HG03175 (cell line): Measurements from ENCODE around the gene FAM149A.

Experiments
- ATAC-seq: cut with Tn5 transposase; IDR thresholded peaks from one replicate; pipeline ENCODE4 v1.9.1; 2021; ENCODE audit warnings: mild to moderate bottlenecking, moderate library complexity; ENCODE audit not compliant: unreplicated experiment

FAM149A gene

DNA sequence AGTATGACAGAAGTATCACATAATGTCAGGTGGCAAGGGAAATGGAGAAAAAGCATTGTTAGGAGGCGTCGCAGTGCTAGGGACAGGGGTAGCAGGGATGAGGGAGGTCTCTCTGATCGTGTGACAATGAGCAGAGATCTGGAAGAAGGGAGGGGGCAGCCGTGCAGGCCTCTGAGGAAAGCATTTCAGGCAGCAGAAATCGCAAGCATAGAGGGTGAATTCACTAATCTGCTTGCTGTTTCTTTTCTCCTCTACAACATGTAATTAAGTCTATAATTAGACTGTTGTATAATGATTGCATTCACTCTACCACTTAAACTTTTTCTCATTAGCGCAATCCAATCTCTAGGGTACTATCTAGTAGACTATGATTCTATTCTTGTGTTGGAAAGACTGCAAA lies 96.0 kb downstream of the FAM149A start:
- ATAC-seq = no peak

DNA sequence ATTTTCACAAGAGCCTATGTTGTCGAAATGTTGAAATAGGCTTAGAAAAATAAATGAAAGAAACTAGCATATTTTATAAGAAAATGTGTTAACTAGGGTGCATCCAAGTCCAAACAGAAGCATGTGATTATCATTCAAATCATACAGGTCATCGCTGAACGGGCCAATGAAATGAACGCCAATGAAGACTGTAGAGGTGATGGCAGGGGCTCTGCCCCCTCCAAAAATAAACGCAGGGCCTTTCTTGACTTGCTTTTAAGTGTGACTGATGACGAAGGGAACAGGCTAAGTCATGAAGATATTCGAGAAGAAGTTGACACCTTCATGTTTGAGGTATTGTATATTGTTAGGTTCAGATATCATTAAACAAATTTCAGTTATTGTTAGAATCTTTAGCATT lies 96.5 kb downstream of the FAM149A start:
- ATAC-seq = no peak

- peak; percentile 99 for ATAC-seq
Measured at GRCh38 chr4:186201535-186202230, 97.2 kb downstream of the FAM149A start.

DNA sequence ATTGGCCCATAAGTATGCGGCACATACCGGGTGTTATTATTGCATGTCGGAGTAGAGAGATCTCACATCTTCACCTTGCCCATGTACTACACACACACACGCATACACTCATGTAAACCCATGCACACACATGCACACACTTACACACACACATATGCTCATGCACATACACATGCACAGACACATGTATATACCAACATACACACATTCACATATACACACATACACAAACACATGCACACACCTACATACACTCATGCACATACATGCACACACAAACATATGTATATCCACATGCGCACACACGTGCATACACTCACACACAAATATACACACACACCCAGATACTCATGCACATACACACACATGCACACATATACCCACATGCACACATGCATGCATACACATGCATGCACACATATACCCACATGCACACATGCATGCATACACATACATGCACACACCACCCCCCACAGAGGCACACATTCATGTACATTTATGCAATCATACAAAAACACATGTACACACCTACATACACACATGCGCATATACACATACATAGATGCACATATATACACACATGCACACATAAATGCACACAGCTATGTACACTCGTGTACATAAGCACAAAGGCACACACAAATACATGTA lies 98.1 kb downstream of the FAM149A start:
- ATAC-seq = no peak

DNA sequence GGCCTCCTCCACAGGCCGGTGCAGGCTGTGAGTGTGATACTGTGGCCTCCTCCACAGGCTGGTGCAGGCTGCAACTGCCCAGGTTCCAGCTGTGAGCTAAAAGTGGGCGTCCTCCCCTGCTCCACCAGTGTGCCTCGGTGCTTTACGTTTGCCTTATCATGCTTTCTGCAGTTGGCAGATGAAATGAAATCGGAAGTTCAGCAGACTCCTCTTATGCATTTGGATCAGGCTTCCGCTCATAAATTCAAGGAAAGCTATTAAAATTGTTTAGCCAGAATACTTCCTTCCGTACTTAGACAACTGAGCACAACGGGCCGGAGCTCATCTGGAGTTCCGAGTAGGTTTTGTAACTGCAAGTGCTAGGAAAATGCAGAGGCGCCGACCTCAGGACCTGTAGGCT lies 98.9 kb downstream of the FAM149A start:
- ATAC-seq = no peak

GRCh38 chr4:186204103-186204559 lies 99.6 kb downstream of the FAM149A start:
- ATAC-seq = no peak

DNA sequence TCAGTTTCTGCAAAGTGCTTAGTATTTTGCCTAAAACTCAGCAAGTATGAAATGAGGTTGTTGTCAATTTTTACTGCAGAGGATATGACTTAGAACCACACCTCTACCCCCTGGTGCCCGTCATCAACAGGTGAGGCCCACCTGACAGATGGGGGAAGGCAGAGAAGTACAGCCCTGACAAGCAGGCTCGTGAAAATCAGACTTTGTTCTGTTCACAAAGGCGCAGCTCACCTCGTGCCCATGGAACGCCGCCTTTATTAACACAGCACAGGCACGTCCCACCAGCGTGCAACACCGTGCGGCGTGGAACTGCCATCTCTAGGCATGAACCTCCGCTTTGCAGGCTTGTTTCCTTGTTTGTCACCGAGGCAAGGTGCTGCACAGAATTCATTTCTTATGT lies 100.2 kb downstream of the FAM149A start:
- no peak for ATAC-seq

DNA sequence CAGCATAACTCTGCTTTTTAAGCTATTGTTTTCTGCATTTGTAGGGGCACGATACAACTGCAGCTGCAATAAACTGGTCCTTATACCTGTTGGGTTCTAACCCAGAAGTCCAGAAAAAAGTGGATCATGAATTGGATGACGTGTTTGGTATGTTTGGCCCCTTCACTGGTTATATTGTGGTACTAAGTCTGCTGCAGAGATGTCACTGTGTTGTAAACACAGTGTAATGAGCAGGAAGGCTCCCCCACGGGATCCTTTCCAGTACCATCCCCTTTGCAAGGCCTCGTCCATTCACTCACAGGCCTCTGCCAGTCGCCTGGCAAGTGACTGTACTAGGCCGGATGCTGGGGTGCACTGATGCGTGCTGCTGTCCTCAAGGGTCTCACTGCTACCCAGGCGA lies 100.7 kb downstream of the FAM149A start:
- no peak for ATAC-seq

DNA sequence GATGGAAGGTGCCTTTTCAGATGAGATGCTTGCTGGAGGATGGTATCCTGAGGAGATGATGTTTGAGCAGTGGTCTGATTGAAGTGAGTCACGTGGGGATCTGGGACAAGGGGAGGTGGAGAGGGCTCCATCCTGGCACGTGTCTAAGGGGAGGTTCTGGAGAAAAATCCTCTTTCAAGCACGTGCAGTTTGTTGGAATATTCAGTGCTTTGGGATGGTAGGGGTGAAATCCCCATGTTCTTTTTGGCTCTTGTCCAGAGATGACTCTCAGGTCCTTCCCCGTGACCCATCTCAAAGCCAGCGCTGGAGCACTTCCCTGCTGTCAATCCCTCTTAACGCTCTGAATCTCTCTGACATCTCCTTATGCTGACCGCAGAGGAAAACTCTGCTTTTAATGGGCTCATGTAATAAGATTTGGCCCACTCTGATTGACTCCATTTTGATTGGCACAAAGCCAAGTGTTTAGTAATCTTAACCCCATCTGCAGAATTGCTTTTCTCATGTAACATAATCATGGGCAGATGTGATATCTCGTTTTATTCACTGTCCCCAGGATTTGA lies 112.0 kb downstream of the FAM149A start:
- ATAC-seq = no peak

DNA sequence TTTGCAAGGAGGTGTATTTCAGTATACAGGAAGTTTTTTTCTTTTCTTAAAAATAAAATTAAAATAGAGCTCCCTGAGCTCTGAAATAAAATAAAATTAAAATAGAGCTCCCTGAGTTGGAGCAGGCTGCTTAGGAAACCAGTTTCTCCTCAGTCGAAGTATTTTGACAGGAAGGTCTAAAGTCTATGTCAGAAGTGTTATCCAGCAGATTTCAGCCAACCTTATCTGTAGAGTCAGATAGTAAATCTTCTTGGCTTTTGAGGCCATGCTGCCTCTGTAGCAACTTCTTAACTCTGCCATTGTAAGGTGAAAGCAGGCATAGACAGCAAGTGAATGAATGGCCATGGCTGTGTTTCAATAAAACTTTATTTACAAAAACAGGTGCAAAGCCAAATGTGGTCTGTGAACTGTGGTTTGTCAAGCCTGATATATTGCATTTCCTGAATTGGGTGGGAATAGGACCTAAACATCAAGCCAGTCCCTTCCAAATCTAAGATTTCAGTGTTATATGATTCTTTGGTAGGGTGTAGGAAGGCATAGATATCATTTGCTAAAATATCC lies 113.3 kb downstream of the FAM149A start:
- ATAC-seq = no peak

- ATAC-seq = no peak
Measured at GRCh38 chr4:186221624-186222023, 117.1 kb downstream of the FAM149A start.
